GM23248 (cell line): Measurements from ENCODE around the gene CELA2B.

Experiments
- EZH2 ChIP-seq: fragments of 200-600 bp; sonication (generic); IDR thresholded peaks from 2 replicates; pipeline ENCODE4 v1.6.1; 2018; ENCODE audit warnings: antibody characterized with exemption, mild to moderate bottlenecking; ENCODE audit not compliant: insufficient read depth, poor library complexity, severe bottlenecking
- EZH2phosphoT487 ChIP-seq: fragments of 200-600 bp; sonication (generic); IDR thresholded peaks from 2 replicates; pipeline ENCODE4 v1.6.1; 2018; ENCODE audit warnings: antibody characterized with exemption, moderate library complexity, mild to moderate bottlenecking, low read depth; ENCODE audit not compliant: insufficient read depth

DNA sequence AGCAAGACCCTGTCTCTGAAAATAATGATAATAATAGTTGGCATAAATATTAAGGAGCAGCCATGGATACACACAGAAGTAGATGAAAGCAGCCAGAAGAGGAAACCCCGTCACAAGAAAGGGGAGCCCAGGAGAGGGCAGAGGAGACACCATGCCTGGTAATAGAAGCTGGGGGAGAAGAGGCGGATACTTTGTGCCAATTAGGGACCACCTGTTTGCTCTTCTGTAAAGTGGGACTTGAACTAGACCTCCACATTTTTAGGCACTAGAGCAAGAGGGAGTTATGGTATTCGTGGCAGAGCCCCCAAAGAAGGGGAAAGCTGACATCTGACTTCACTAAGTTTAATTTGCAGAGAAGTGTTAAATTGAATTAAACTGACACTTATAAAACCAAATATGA lies 12.5 kb downstream of the CELA2B start:
- TF ChIP-seq EZH2 (no peak), EZH2phosphoT487 (no peak)
